ENCODE data around the gene ARF6. TPM values are rescaled to one million over a fixed set of nuclear protein-coding genes. Genes with fewer than 3 reads are reported as not detected.
A peak's percentile ranks its signal among the peaks of the same experiment; 100 is the strongest.

The ARF6 gene
- total RNA-seq, 1 donor from 2014 or later = 48.6 TPM

DNA sequence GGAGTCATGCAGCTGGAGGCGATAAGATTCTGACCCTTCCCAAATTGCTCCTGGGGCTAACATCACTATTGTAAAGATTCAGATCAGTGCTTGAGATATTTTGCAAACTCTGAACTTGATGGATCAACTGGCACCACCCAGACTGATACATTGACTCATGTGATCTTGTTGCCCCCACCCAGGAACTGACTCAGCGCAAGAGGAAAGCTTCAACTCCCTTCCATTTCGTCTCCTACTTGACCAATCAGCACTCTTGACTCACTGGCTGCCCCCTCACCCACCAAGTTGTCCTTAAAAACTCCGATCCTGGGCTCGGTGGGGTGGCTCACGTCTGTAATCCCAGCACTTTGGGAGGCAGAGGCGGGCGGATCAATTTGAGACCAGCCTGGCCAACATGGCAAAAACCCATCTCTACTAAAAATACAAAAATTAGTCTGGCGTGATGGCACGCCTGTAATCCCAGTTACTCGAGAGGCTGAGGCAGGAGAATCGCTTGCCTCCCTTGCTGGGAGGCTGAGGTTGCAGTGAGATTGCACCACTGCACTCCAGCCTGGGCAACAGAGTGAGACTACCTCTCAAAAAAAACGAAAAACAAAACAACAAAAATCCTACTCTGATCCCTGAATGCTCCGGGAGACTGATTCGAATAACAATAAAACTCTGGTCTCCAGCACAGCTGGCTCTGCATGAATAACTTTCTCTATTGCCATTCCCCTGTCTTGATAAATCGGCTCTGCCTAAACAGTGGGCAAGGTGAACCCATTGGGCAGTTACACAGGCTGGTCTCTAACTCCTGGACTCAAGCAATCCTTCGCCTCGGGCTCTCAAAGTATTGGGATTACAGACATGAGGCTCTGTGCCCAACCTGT lies 9.8 kb upstream of the ARF6 start:
- intact Hi-C loops (cut with DNase I) = no loop called here
- Histone ChIP-seq H3K9me3 (no peaks in the 10 kb centered on the region), H3K4me1 (peaks cover 13% of the 10 kb centered on the region), H3K4me3 (no peak overlapping the region), H3K27ac (no peak overlapping the region), H3K36me3 (no peaks in the 10 kb centered on the region), H3K27me3 (no peaks in the 10 kb centered on the region)
- no peak for TF ChIP-seq POLR2AphosphoS5 (IDR thresholded peaks at IDR 0.05; ENCODE audit: insufficient read depth in 1 of 2, low read depth in 1 of 2)
- TF ChIP-seq, protein P1, sequence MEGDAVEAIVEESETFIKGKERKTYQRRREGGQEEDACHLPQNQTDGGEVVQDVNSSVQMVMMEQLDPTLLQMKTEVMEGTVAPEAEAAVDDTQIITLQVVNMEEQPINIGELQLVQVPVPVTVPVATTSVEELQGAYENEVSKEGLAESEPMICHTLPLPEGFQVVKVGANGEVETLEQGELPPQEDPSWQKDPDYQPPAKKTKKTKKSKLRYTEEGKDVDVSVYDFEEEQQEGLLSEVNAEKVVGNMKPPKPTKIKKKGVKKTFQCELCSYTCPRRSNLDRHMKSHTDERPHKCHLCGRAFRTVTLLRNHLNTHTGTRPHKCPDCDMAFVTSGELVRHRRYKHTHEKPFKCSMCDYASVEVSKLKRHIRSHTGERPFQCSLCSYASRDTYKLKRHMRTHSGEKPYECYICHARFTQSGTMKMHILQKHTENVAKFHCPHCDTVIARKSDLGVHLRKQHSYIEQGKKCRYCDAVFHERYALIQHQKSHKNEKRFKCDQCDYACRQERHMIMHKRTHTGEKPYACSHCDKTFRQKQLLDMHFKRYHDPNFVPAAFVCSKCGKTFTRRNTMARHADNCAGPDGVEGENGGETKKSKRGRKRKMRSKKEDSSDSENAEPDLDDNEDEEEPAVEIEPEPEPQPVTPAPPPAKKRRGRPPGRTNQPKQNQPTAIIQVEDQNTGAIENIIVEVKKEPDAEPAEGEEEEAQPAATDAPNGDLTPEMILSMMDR (IDR thresholded peaks at IDR 0.05) = no peak
- no peak for TF ChIP-seq POLR2A (IDR thresholded peaks at IDR 0.05)
- DNase-seq (ENCODE audit: extremely low spot score in 2 of 2) = peak in 1 of 2 donors; percentile 60

- intact Hi-C loops (cut with DNase I) = no loop called here
- Histone ChIP-seq H3K27ac (no peak overlapping the region), H3K36me3 (no peaks in the 10 kb centered on the region), H3K4me3 (no peak overlapping the region), H3K9me3 (no peaks in the 10 kb centered on the region), H3K4me1 (peaks cover under 1% of the 10 kb centered on the region), H3K27me3 (no peaks in the 10 kb centered on the region)
- no peak for DNase-seq (ENCODE audit: extremely low spot score in 2 of 2)
- TF ChIP-seq POLR2AphosphoS5 (IDR thresholded peaks at IDR 0.05; ENCODE audit: insufficient read depth in 1 of 2, low read depth in 1 of 2) (no peak), POLR2A (IDR thresholded peaks at IDR 0.05) (no peak)
- TF ChIP-seq, protein P1 (IDR thresholded peaks at IDR 0.05) = no peak
These were observed 6.4 kb upstream of the ARF6 start for GRCh38 chr14:49886523-49886922.

DNA sequence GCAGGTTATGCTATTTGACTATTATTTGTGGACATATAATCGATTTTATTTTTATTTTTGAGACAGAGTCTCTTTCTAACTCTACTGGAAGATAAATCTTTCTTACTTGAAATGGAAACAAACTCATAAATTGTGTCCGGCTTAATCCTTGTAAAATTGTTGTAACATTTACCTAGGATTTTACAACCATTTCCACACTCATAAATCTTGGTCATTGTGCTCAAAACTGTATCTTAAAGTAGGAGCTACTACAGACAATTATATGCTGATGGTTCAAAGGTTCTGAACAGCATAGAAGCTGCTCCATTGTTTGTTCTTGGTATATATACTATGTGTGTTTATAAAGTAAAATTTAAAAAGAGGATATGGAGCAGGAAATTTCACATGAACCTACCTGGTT lies 4.6 kb upstream of the ARF6 start:
- Histone ChIP-seq H3K27ac (no peak overlapping the region), H3K4me3 (no peak overlapping the region), H3K36me3 (no peaks in the 10 kb centered on the region), H3K9me3 (no peaks in the 10 kb centered on the region), H3K4me1 (peaks cover 9% of the 10 kb centered on the region), H3K27me3 (no peaks in the 10 kb centered on the region)
- intact Hi-C loops (cut with DNase I) = no loop called here
- DNase-seq (ENCODE audit: extremely low spot score in 2 of 2) = no peak
- no peak for TF ChIP-seq POLR2AphosphoS5 (IDR thresholded peaks at IDR 0.05; ENCODE audit: insufficient read depth in 1 of 2, low read depth in 1 of 2)
- TF ChIP-seq POLR2A (IDR thresholded peaks at IDR 0.05) = no peak
- TF ChIP-seq, protein P1 (IDR thresholded peaks at IDR 0.05) = no peak

- peak in 1 of 2 donors; percentile 3 for TF ChIP-seq POLR2AphosphoS5 (IDR thresholded peaks at IDR 0.05; ENCODE audit: insufficient read depth in 1 of 2, low read depth in 1 of 2)
- TF ChIP-seq, protein P1 (IDR thresholded peaks at IDR 0.05) = no peak
- no peak for DNase-seq (ENCODE audit: extremely low spot score in 2 of 2)
- H3K36me3 ChIP-seq = peaks cover 0 to 6% of the 10 kb centered on the region in 2 donors
- peak overlapping the region; percentile 100 for H3K27ac ChIP-seq
- intact Hi-C loops (cut with DNase I) = loop anchor here (5.0 to 10.0 kb wide), 2 partner anchors 110 to 213 kb away; no protein-coding TSS in a partner anchor
- H3K9me3 ChIP-seq = no peaks in the 10 kb centered on the region
- H3K4me1 ChIP-seq = peaks cover 44% of the 10 kb centered on the region
- H3K4me3 ChIP-seq = peak overlapping the region; percentile 89 to 95
- no peaks in the 10 kb centered on the region for H3K27me3 ChIP-seq
These were observed 614 bp upstream of the ARF6 start for GRCh38 chr14:49892301-49892635.
